ENCODE measurements around the gene DNMBP.

Gene DNMBP, protein sequence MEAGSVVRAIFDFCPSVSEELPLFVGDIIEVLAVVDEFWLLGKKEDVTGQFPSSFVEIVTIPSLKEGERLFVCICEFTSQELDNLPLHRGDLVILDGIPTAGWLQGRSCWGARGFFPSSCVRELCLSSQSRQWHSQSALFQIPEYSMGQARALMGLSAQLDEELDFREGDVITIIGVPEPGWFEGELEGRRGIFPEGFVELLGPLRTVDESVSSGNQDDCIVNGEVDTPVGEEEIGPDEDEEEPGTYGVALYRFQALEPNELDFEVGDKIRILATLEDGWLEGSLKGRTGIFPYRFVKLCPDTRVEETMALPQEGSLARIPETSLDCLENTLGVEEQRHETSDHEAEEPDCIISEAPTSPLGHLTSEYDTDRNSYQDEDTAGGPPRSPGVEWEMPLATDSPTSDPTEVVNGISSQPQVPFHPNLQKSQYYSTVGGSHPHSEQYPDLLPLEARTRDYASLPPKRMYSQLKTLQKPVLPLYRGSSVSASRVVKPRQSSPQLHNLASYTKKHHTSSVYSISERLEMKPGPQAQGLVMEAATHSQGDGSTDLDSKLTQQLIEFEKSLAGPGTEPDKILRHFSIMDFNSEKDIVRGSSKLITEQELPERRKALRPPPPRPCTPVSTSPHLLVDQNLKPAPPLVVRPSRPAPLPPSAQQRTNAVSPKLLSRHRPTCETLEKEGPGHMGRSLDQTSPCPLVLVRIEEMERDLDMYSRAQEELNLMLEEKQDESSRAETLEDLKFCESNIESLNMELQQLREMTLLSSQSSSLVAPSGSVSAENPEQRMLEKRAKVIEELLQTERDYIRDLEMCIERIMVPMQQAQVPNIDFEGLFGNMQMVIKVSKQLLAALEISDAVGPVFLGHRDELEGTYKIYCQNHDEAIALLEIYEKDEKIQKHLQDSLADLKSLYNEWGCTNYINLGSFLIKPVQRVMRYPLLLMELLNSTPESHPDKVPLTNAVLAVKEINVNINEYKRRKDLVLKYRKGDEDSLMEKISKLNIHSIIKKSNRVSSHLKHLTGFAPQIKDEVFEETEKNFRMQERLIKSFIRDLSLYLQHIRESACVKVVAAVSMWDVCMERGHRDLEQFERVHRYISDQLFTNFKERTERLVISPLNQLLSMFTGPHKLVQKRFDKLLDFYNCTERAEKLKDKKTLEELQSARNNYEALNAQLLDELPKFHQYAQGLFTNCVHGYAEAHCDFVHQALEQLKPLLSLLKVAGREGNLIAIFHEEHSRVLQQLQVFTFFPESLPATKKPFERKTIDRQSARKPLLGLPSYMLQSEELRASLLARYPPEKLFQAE (N-terminal part only)

DNA sequence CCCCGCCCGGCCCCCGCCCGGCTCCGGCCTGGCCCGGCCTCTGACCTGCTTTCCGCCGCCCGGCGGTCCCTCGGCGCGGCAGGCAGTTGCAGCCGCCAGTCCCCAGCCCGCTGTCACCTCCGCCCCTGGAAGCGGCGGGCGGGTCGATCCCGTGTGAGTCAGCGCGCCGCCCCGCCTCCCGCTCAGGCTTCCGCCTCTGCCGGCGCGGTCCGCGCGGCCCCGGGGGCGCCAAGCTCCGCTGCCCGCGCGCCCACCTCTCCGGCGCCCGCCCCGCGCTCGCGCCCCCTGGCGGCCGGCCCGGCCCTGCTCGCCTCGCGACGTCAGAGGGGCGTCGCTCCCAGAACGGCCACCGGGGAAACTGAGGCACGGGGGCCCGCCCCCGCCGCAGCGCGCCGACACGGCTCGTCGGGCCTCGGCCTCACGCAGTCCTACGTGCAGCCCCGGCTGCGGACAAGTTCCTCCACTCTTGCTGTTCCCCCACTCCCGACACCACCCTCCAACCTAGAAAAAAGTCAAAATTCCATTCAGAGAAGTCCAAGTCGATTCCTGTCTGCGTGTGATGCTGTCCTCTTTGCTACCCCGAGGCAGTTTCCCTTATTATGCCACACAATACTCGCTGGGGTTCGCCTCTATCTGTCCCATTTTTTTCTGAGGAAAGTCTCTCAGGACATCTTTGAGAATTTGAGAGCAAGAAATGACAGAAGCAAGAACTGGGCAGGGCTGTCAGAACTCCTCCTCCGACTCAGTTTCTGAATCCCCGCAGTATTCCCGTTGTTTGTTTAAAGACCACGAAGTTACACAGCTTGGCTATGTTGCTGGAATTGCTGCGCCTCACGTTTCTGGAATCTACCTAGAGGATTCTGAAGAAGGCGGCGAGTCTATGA lies at the start of gene DNMBP:
TSS of gene DNMBP (minus strand) at position 155 of the 884 bp plus-strand sequence. CDS start 37,823 bp downstream, outside the sequence.
- H3K4me3 Mint-ChIP-seq: peak within 1 kb of the TSS; percentile 93
- no peaks in the 10 kb centered on the region for H3K9me3 Mint-ChIP-seq
- DNase-seq (ENCODE audit: low spot score): peak; percentile 87
- peaks cover 60% of the 10 kb centered on the region for H3K27me3 Mint-ChIP-seq (ENCODE audit: low read depth)
- H3K27ac Mint-ChIP-seq: peak within 1 kb of the TSS; percentile 45
- H3K4me1 Mint-ChIP-seq (ENCODE audit: low read depth): peaks cover 35% of the 10 kb centered on the region
- no peaks in the 10 kb centered on the region for H3K36me3 Mint-ChIP-seq (ENCODE audit: low read depth)

DNA sequence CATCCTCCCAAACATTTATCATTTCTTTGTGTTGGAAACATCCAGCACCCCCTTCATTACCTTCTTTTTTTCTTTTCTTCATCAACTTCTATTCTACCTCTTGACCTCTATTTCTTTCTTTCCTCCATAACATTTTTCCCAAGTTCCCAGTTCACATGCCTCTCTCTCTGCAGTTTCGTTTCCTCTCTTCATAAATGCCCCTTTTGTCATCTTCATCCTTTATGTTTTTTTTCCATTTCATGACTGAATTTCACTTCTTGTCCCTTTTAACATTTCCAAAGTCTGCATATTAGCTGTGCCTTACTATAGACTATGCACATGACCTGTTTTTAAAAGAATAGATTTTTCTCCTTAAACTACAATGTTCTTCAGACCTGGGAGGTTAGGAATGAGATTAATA lies 48.2 kb upstream of the DNMBP start:
- Mint-ChIP-seq H3K4me1 (ENCODE audit: low read depth) (no peaks in the 10 kb centered on the region), H3K36me3 (ENCODE audit: low read depth) (no peaks in the 10 kb centered on the region), H3K27ac (no peak overlapping the region), H3K27me3 (ENCODE audit: low read depth) (peaks cover 17% of the 10 kb centered on the region), H3K4me3 (no peak overlapping the region), H3K9me3 (no peaks in the 10 kb centered on the region)
- DNase-seq (ENCODE audit: low spot score): no peak

DNA sequence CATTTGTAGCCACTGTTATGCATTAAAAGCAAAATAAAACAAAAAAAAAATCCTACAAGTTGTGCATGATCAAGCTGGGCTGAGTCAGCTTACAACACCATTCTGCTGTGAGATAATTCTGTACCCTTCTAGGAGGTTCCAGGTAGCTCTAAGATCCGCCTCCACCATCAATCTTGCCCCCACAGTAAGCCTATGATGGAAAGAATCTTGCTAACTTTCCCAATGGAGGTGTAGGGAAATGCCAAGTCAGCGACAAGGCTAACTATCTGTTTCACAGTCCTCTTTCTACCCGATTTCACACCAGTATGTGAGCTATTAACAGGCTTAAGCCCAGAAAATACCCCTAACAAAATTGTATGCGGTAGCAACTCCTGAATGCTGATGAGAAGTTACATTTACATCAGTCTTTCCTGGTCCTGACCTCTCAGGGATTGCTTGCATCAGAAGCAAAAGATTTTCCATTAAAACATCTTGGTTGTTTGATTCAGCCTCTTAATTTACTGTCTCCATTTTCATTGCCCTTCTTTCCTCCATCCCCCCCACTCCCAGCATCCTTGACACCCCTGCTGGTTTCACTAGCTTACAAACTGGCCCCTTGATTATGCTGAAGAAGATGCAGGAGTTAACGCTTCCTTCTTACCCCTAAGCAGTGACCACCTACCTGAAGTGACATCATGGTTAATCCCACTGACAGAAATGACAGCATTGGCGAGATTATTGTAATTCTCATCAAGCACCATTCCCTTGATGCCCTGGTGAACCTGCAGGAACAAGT lies 44.1 kb upstream of the DNMBP start:
- Mint-ChIP-seq H3K36me3 (ENCODE audit: low read depth) (no peaks in the 10 kb centered on the region), H3K4me3 (no peak overlapping the region), H3K27me3 (ENCODE audit: low read depth) (peaks cover 16% of the 10 kb centered on the region), H3K27ac (no peak overlapping the region), H3K4me1 (ENCODE audit: low read depth) (no peaks in the 10 kb centered on the region), H3K9me3 (no peaks in the 10 kb centered on the region)
- DNase-seq (ENCODE audit: low spot score): no peak

DNA sequence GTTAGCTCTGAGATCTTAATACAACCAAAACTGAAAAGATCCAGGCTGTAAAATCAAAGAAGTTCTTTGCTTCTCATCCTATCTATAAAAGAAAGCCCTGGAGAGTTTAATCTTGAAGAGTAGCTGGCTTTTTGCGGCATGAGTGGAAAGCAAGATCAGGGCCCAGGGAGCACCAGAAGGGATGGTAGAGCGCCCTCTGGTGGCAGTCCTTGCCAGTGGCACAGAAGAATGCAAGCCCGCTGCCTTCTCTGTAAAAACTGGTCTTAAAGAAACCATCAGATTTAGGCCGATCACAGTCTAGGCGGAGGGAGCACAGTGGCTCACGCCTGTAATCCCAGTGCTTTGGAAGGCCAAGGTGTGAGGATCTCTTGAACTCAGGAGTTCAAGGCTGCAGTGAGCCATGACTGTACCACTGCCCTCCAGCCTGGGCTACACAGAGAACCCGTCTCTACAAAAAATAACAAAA lies 36.3 kb upstream of the DNMBP start:
- H3K27me3 Mint-ChIP-seq (ENCODE audit: low read depth): peaks cover 14% of the 10 kb centered on the region
- no peaks in the 10 kb centered on the region for H3K36me3 Mint-ChIP-seq (ENCODE audit: low read depth)
- H3K4me1 Mint-ChIP-seq (ENCODE audit: low read depth): no peaks in the 10 kb centered on the region
- H3K9me3 Mint-ChIP-seq: no peaks in the 10 kb centered on the region
- H3K4me3 Mint-ChIP-seq: no peak overlapping the region
- peak; percentile 53 for DNase-seq (ENCODE audit: low spot score)
- H3K27ac Mint-ChIP-seq: no peak overlapping the region

DNA sequence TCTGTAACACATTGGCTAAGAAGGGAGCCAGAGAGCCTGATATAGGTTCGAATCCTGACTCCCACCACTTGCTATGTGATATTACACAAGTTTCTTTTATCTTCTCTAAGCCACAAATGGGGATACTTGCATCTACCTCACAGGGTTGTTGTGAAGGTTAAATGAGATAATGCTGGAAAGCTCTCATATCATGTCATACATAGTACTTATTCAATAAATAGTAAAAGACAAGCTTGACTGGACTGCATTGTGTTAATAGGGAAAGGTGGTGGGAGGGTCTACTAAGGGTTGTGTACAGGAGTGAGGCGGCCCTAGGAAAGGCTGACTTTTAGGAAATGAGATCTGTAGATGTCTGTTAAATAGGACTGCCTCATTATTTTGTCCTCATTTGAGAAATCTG lies 35.8 kb upstream of the DNMBP start:
- Mint-ChIP-seq H3K9me3 (no peaks in the 10 kb centered on the region), H3K4me1 (ENCODE audit: low read depth) (no peaks in the 10 kb centered on the region), H3K4me3 (no peak overlapping the region), H3K27me3 (ENCODE audit: low read depth) (peaks cover 14% of the 10 kb centered on the region), H3K27ac (no peak overlapping the region), H3K36me3 (ENCODE audit: low read depth) (no peaks in the 10 kb centered on the region)
- DNase-seq (ENCODE audit: low spot score): no peak

DNA sequence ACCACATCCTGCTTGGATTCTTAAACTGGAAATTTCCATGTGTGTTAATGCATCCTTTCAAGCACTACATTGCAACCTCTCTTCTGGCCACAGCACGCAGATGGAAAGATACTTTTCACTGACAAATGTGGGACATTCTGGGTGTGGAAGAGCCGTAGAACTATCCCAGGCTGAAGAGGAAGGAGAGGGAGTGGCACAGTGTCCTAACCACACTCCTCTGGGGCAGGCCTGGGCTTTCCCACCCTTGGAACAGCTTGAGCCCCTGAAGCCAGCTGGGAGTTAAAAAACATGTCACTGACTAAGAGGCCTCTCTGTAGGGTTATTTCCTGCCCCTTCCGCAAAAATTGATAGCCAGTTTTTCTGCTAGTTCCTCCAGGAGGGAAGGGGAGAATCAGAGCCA lies 34.0 kb upstream of the DNMBP start:
- Mint-ChIP-seq H3K4me1 (ENCODE audit: low read depth) (no peaks in the 10 kb centered on the region), H3K4me3 (no peak overlapping the region), H3K9me3 (no peaks in the 10 kb centered on the region), H3K36me3 (ENCODE audit: low read depth) (no peaks in the 10 kb centered on the region), H3K27ac (no peak overlapping the region), H3K27me3 (ENCODE audit: low read depth) (peaks cover 11% of the 10 kb centered on the region)
- no peak for DNase-seq (ENCODE audit: low spot score)

DNA sequence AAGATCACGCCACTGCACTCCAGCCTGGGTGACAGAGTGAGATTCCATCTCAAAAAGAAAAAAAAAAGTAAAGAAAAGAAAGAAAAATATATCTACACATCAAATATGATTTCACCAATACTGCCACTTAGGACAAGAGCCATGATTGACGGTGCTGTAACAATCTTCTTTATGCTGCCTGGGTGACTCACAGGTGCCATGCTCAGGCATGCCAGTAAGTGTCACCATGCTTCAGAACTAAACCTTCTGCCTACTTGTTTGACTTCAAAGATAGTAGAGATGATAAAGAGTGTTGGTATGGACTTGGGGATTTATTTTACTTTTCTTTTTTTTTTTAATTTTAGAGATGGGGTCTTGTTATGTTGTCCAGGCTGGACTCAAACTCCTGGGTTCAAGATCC lies 33.6 kb upstream of the DNMBP start:
- Mint-ChIP-seq H3K9me3 (no peaks in the 10 kb centered on the region), H3K27ac (no peak overlapping the region), H3K4me1 (ENCODE audit: low read depth) (no peaks in the 10 kb centered on the region), H3K36me3 (ENCODE audit: low read depth) (no peaks in the 10 kb centered on the region), H3K4me3 (no peak overlapping the region), H3K27me3 (ENCODE audit: low read depth) (peaks cover 11% of the 10 kb centered on the region)
- DNase-seq (ENCODE audit: low spot score): no peak

DNA sequence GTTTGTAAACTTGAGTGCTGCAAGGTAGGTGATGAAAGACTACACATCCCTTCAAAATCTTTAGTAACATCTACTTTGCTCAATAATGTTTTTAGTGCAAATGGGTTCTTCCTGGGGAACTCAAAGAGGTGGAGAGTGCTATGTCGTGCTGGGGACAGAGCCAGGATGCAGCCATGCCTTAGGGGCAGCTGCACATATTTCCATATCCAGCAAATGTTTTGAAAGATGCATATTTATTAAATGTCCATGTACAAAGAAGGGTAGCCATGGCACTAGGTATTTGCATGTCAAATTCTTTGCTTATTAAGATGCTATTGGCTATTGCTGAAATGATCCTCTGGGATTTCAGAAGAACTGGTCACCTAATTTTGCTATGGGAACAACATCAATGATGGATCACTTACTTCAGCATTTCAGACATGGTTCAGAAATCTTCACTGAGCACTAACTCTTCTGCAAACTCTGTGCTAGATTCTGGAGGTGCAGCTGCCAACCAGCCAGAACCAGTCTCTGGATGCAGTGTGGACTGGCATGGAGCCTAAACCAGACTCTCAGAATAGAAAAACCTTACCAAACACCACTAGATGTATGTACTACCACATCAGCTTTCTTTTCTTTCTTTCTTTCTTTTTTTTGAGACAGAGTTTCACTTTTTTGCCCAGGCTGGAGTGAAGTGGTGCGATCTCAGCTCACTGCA lies 31.7 kb upstream of the DNMBP start:
- DNase-seq (ENCODE audit: low spot score): no peak
- Mint-ChIP-seq H3K9me3 (no peaks in the 10 kb centered on the region), H3K36me3 (ENCODE audit: low read depth) (no peaks in the 10 kb centered on the region), H3K27ac (no peak overlapping the region), H3K27me3 (ENCODE audit: low read depth) (peaks cover 11% of the 10 kb centered on the region), H3K4me3 (no peak overlapping the region), H3K4me1 (ENCODE audit: low read depth) (no peaks in the 10 kb centered on the region)

DNA sequence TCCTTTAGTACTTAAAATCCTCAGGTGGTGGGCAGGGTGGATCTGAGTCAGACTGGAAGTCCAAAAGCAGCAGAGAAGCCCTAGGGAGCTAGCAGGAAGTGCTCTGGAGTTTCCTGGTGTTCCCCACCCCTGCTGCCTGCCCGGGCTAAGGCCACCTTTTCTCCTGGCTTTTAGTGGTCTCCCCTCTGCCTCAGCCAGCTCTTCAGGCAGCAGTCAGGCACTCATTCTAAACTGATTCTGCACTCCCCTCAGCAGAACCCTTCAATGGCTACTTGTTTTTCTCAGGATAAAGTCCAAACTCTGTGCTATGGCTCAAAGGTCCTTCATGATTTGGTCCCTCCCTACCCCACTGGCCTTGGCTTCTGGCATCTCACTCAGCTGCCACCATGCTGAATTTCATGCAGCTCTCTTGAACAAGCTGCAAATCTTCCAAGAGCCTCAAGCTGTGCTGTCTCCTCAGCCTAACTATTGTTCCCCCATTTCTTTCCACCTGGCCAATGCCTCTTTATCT lies 28.9 kb upstream of the DNMBP start:
- H3K4me1 Mint-ChIP-seq (ENCODE audit: low read depth): no peaks in the 10 kb centered on the region
- peaks cover 6% of the 10 kb centered on the region for H3K27me3 Mint-ChIP-seq (ENCODE audit: low read depth)
- no peak overlapping the region for H3K27ac Mint-ChIP-seq
- no peaks in the 10 kb centered on the region for H3K9me3 Mint-ChIP-seq
- H3K4me3 Mint-ChIP-seq: no peak overlapping the region
- DNase-seq (ENCODE audit: low spot score): no peak
- H3K36me3 Mint-ChIP-seq (ENCODE audit: low read depth): no peaks in the 10 kb centered on the region

DNA sequence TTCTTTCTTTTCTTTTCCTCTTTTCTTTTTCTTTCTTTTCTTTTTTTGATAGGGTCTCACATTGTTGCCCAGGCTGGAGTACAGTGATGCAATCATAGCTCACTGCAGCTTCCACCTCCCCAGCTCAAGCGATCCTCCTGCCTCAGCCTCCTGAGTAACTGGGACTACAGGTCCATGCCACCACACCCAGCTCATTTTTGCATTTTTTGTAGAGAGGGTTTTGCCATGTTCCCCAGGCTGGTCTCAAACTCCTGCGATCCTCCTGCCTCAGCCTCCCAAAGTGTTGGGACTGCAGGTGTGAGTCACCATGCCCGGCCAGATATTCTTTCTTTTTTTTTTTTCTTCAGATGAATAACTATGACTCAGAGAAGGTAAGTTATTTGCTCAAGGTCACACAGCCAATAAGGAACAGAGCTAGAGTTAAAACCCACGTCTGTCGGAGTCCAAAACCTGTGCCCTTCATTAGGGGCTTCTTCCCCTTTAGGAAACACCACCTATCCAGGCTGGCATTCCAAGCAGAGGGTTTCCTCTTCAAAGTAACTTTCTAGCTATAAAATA lies 28.1 kb upstream of the DNMBP start:
- DNase-seq (ENCODE audit: low spot score): no peak
- peaks cover 6% of the 10 kb centered on the region for H3K27me3 Mint-ChIP-seq (ENCODE audit: low read depth)
- H3K27ac Mint-ChIP-seq: no peak overlapping the region
- H3K36me3 Mint-ChIP-seq (ENCODE audit: low read depth): no peaks in the 10 kb centered on the region
- no peaks in the 10 kb centered on the region for H3K9me3 Mint-ChIP-seq
- no peak overlapping the region for H3K4me3 Mint-ChIP-seq
- no peaks in the 10 kb centered on the region for H3K4me1 Mint-ChIP-seq (ENCODE audit: low read depth)

DNA sequence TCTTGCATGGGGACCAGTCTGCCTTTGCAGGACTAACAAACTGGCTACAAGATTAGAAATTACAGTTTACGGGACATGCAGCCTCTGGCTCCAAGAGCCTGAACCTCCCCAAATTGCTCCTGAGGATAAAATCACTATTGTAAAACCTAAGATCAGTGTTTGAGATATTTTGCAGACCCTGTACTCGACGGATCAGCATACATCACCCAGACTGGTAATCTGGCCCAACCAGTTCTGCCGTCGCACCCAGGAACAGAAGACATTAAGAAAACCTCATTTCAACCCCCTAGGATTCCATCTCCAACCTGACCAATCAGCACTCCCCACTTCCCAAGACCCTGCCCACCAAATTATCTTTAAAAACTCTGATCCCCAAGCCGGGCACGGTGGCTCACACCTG lies 27.1 kb upstream of the DNMBP start:
- no peak for DNase-seq (ENCODE audit: low spot score)
- Mint-ChIP-seq H3K27me3 (ENCODE audit: low read depth) (peaks cover 5% of the 10 kb centered on the region), H3K4me3 (no peak overlapping the region), H3K4me1 (ENCODE audit: low read depth) (no peaks in the 10 kb centered on the region), H3K36me3 (ENCODE audit: low read depth) (no peaks in the 10 kb centered on the region), H3K9me3 (no peaks in the 10 kb centered on the region), H3K27ac (no peak overlapping the region)
